Kidney (tissue), 14 donors: Measurements from ENCODE around the gene ARHGEF3. TPM values are rescaled to one million over a fixed set of nuclear protein-coding genes. Genes with fewer than 3 reads are reported as not detected.

Experiments used
- DNase-seq, 5 donors: peaks; one replicate each; pipeline ENCODE4 v3.0.0-alpha.2; 2013 to 2020
- FAIRE-seq: peaks from 2 replicates; lab custom pipeline; 2012; peaks lifted over from hg19 to GRCh38; lab: Jason Lieb, UNC
- H3K27ac ChIP-seq, 2 donors: one replicate each; pipeline ENCODE4 v1.7.0; 2013; ENCODE audit warnings: low read depth in 2 of 2, low read length in 2 of 2, inconsistent platforms in 1 of 2
- H3K27me3 ChIP-seq: one replicate; pipeline ENCODE4 v1.7.1; 2013; ENCODE audit warnings: low read length, inconsistent platforms; ENCODE audit not compliant: control insufficient read depth, insufficient read depth
- H3K36me3 ChIP-seq, 3 donors: one replicate each; pipeline versions ENCODE4 v1.7.0 to v1.7.1; 2013; ENCODE audit warnings: low read length in 3 of 3, control low read depth in 1 of 3, inconsistent platforms in 1 of 3; ENCODE audit not compliant: insufficient read depth in 3 of 3, control insufficient read depth in 2 of 3
- H3K4me1 ChIP-seq, 3 donors: one replicate each; pipeline versions ENCODE4 v1.7.0 to v1.7.1; 2013; ENCODE audit warnings: low read length in 3 of 3, inconsistent platforms in 1 of 3, low read depth in 1 of 3; ENCODE audit not compliant: control insufficient read depth in 2 of 3, insufficient read depth in 2 of 3
- H3K4me3 ChIP-seq, 3 donors: one replicate each; pipeline versions ENCODE4 v1.7.0 to v1.8.1; 2013; ENCODE audit warnings: low read length in 3 of 3, control low read depth in 1 of 3, inconsistent platforms in 1 of 3
- H3K9ac ChIP-seq, 3 donors: one replicate each; pipeline versions ENCODE4 v1.7.0 to v1.7.1; 2013; ENCODE audit warnings: low read length in 3 of 3, control low read depth in 1 of 3, inconsistent platforms in 1 of 3
- H3K9me3 ChIP-seq, 3 donors: one replicate each; pipeline versions ENCODE4 v1.7.0 to v1.7.1; 2013; ENCODE audit warnings: low read length in 3 of 3, control low read depth in 1 of 3, inconsistent platforms in 1 of 3; ENCODE audit not compliant: control insufficient read depth in 2 of 3, insufficient read depth in 1 of 3
- CTCF ChIP-seq: IDR thresholded peaks from 3 replicates; pipeline ENCODE4 v1.5.1; 2012; ENCODE audit warnings: mild to moderate bottlenecking, moderate library complexity, borderline replicate concordance; ENCODE audit not compliant: insufficient read depth; ENCODE audit errors: extremely low read depth
- intact Hi-C: fragments of 100-400 bp; cut with DNase I; formaldehyde crosslinking; loops from one replicate; pipeline ENCODE4 v1.11.1; 2022
- polyA plus RNA-seq: library from polyadenylated mRNA; stranded (reverse); fragments of 350-450 nt; fragmentation: Illumina TruSeq; extraction: RNeasy Lipid Tissue Mini Kit (QIAGEN cat#74804); gene quantifications from one replicate; pipeline ENCODE4 v1.2.3, GENCODE V29; 2014; ENCODE audit warnings: low read depth, low replicate concordance; ENCODE audit not compliant: insufficient read depth
- total RNA-seq: library from RNA; stranded (reverse); fragmentation: NEBNext Ultra II Directional; extraction: Animal tissue kit (Norgen Biotek cat#: 25700); gene quantifications from one replicate; pipeline ENCODE4 v1.2.1, GENCODE V29; 2021
- donor health status: control.
- donor health status: control.
- donor health status: control.
- donor health status: control.
- donor health status: control.
- donor health status: DM: yes; HTN: yes; CAD: no.
- donor health status: Normal renal cell carcinoma (clear cell type).

Gene ARHGEF3
- total and polyA plus RNA-seq, 2 donors from 2014 or later = 25.8 to 56.3 TPM

DNA sequence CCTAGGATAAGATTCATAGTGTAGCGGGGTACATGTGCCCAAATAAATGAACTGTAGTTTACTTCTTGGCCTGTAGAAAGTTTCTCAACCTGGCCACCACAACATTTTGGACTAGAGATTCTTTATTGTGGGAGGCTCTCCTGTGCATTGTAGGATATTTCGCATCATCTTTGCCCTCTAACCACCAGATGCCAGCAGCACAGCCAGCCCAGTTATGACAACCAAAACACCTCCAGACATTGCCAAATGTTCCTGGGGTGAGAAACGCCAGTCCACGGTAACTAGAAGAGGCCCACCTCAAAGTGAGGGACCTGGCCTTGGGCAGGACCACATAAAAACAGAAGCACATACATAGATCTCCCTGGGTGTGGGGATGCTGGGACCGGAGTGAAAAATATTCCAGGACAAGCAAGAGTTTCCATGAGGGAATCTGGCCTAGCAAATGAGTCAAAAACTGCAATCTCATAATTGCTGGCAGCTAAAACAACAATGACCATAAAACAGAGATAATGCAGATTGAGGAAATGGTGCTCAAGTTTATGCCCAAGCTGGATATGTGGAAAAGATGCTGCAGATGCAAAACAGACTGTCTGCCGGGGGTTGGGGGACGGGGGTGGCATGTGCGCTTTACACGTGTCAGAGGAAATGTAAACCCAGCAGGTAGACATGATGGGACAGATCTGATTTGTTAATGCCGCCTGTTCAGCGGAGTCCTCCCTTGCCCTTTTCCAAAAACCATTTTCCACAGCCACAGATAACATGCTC, 39.7 kb downstream of the ARHGEF3 start:
- TF ChIP-seq CTCF = no peak
- Histone ChIP-seq H3K27me3 (no peaks in the 10 kb centered on the region), H3K4me1 (peaks cover 0 to 9% (median 3%) of the 10 kb centered on the region in 3 donors), H3K4me3 (no peak overlapping the region), H3K36me3 (no peaks in the 10 kb centered on the region), H3K9me3 (no peaks in the 10 kb centered on the region), H3K9ac (no peak overlapping the region), H3K27ac (no peak overlapping the region)
- FAIRE-seq = no peak
- intact Hi-C loops = no loop called here
- DNase-seq = no peak

- DNase-seq = no peak
- Histone ChIP-seq H3K4me3 (no peak overlapping the region), H3K36me3 (no peaks in the 10 kb centered on the region), H3K4me1 (peaks cover 0 to 9% (median 3%) of the 10 kb centered on the region in 3 donors), H3K9me3 (no peaks in the 10 kb centered on the region), H3K27me3 (no peaks in the 10 kb centered on the region), H3K9ac (no peak overlapping the region), H3K27ac (no peak overlapping the region)
- intact Hi-C loops = no loop called here
- no peak for FAIRE-seq
- no peak for TF ChIP-seq CTCF
Observed at GRCh38 chr3:56761023-56761422, 40.7 kb downstream of the ARHGEF3 start.

DNA sequence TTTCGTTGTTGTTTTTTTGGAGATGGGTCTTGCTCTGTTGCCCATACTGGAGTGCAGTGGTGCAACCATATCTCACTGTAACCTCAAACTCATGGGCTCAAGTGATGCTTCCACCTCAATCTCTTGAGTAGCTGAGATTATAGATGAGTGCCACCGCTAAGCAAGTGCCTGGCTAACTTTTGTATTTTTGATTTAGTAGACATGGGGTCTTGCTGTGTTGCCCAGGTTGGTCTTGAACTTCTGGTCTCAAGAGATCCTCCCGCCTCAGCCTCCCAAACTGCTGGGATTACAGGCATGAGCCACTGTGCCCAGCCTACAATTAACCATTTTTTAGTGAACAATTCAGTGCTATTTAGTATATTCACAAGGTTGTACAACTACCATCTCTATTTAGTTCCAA, 42.2 kb downstream of the ARHGEF3 start:
- H3K4me3 ChIP-seq = no peak overlapping the region
- no peak overlapping the region for H3K9ac ChIP-seq
- no peak for FAIRE-seq
- no peaks in the 10 kb centered on the region for H3K9me3 ChIP-seq
- peak overlapping the region; percentile 34 to 56 for H3K27ac ChIP-seq
- peaks cover 3 to 9% (median 6%) of the 10 kb centered on the region in 3 donors for H3K4me1 ChIP-seq
- H3K36me3 ChIP-seq = peaks cover 0 to 2% (median 0%) of the 10 kb centered on the region in 3 donors
- no peaks in the 10 kb centered on the region for H3K27me3 ChIP-seq
- intact Hi-C loops = no loop called here
- TF ChIP-seq CTCF = no peak
- no peak for DNase-seq
